ENCODE data around the gene NFYC. TPM values are rescaled to one million over a fixed set of nuclear protein-coding genes. Genes with fewer than 3 reads are reported as not detected.
"Not testable (repeated sequence)": the region's sequence is repeated elsewhere in the genome, so short reads cannot be mapped to it uniquely, and the experiment has no call there.

The NFYC gene
- polyA plus RNA-seq, 4 donors = 35.7 to 68.9 (median 42.6) TPM

GRCh38 chr1:40692429-40692895 lies 958 bp downstream of the NFYC start:
- H3K36me3 ChIP-seq (ENCODE audit: control insufficient read depth in 3 of 3, insufficient read depth in 2 of 3, low read depth in 1 of 3, low read length in 3 of 3) = peaks cover 0 to 2% (median 2%) of the 10 kb centered on the region in 3 donors
- H3K4me1 ChIP-seq (ENCODE audit: control insufficient read depth in 3 of 3, insufficient read depth in 2 of 3, low read depth in 1 of 3, low read length in 2 of 3) = peaks cover 9 to 11% (median 10%) of the 10 kb centered on the region in 3 donors
- FAIRE-seq = no peak
- H3K27me3 ChIP-seq (ENCODE audit: control insufficient read depth in 3 of 3, insufficient read depth in 3 of 3, low read length in 3 of 3) = no peaks in the 10 kb centered on the region
- peak in 1 of 2 donors; percentile 51 for DNase-seq
- 2 to 3% (median 2%) methylated on average over 9 of the region's 9 CpGs for WGBS, 3 donors
- H3K27ac ChIP-seq (ENCODE audit: low read depth in 1 of 3, low read length in 2 of 3) = peak overlapping the region; percentile 88 to 99 (median 96)
- H3K9me3 ChIP-seq (ENCODE audit: control insufficient read depth in 2 of 2, insufficient read depth in 1 of 2, low read depth in 1 of 2, low read length in 1 of 2) = no peaks in the 10 kb centered on the region
- H3K4me3 ChIP-seq (ENCODE audit: low read depth in 1 of 3, low read length in 3 of 3) = peak overlapping the region; percentile 63 to 89 (median 66)

GRCh38 chr1:40693425-40693824 lies 1.9 kb downstream of the NFYC start:
- FAIRE-seq (no peak), DNase-seq (no peak)
- no peak overlapping the region for H3K4me3 ChIP-seq (ENCODE audit: low read depth in 1 of 3, low read length in 3 of 3)
- peaks cover 0 to 3% (median 2%) of the 10 kb centered on the region in 3 donors for H3K36me3 ChIP-seq (ENCODE audit: control insufficient read depth in 3 of 3, insufficient read depth in 2 of 3, low read depth in 1 of 3, low read length in 3 of 3)
- peaks cover 9 to 11% (median 10%) of the 10 kb centered on the region in 3 donors for H3K4me1 ChIP-seq (ENCODE audit: control insufficient read depth in 3 of 3, insufficient read depth in 2 of 3, low read depth in 1 of 3, low read length in 2 of 3)
- H3K9me3 ChIP-seq (ENCODE audit: control insufficient read depth in 2 of 2, insufficient read depth in 1 of 2, low read depth in 1 of 2, low read length in 1 of 2) = no peaks in the 10 kb centered on the region
- H3K27me3 ChIP-seq (ENCODE audit: control insufficient read depth in 3 of 3, insufficient read depth in 3 of 3, low read length in 3 of 3) = no peaks in the 10 kb centered on the region
- H3K27ac ChIP-seq (ENCODE audit: low read depth in 1 of 3, low read length in 2 of 3) = no peak overlapping the region
- whole genome bisulfite sequencing, 3 donors = 88 to 96% (median 91%) methylated on average over 1 of the region's 1 CpG

GRCh38 chr1:40694353-40694874 lies 2.9 kb downstream of the NFYC start:
- no peaks in the 10 kb centered on the region for H3K27me3 ChIP-seq (ENCODE audit: control insufficient read depth in 3 of 3, insufficient read depth in 3 of 3, low read length in 3 of 3)
- H3K36me3 ChIP-seq (ENCODE audit: control insufficient read depth in 3 of 3, insufficient read depth in 2 of 3, low read depth in 1 of 3, low read length in 3 of 3) = peaks cover 0 to 2% (median 2%) of the 10 kb centered on the region in 3 donors
- DNase-seq = no peak
- peaks cover 9 to 11% (median 10%) of the 10 kb centered on the region in 3 donors for H3K4me1 ChIP-seq (ENCODE audit: control insufficient read depth in 3 of 3, insufficient read depth in 2 of 3, low read depth in 1 of 3, low read length in 2 of 3)
- no peak overlapping the region for H3K4me3 ChIP-seq (ENCODE audit: low read depth in 1 of 3, low read length in 3 of 3)
- WGBS, 3 donors = 6 to 31% (median 18%) methylated on average over 2 of the region's 2 CpGs
- no peak overlapping the region for H3K27ac ChIP-seq (ENCODE audit: low read depth in 1 of 3, low read length in 2 of 3)
- no peak for FAIRE-seq
- H3K9me3 ChIP-seq (ENCODE audit: control insufficient read depth in 2 of 2, insufficient read depth in 1 of 2, low read depth in 1 of 2, low read length in 1 of 2) = no peaks in the 10 kb centered on the region

- H3K36me3 ChIP-seq (ENCODE audit: control insufficient read depth in 3 of 3, insufficient read depth in 2 of 3, low read depth in 1 of 3, low read length in 3 of 3) = peaks cover 0 to 2% (median 2%) of the 10 kb centered on the region in 3 donors
- WGBS, 3 donors = 85 to 95% (median 88%) methylated on average over 4 of the region's 4 CpGs
- DNase-seq (no peak), FAIRE-seq (no peak)
- peaks cover 8 to 12% (median 9%) of the 10 kb centered on the region in 3 donors for H3K4me1 ChIP-seq (ENCODE audit: control insufficient read depth in 3 of 3, insufficient read depth in 2 of 3, low read depth in 1 of 3, low read length in 2 of 3)
- H3K27ac ChIP-seq (ENCODE audit: low read depth in 1 of 3, low read length in 2 of 3) = no peak overlapping the region
- H3K27me3 ChIP-seq (ENCODE audit: control insufficient read depth in 3 of 3, insufficient read depth in 3 of 3, low read length in 3 of 3) = no peaks in the 10 kb centered on the region
- H3K9me3 ChIP-seq (ENCODE audit: control insufficient read depth in 2 of 2, insufficient read depth in 1 of 2, low read depth in 1 of 2, low read length in 1 of 2) = no peaks in the 10 kb centered on the region
- no peak overlapping the region for H3K4me3 ChIP-seq (ENCODE audit: low read depth in 1 of 3, low read length in 3 of 3)
Measured at GRCh38 chr1:40696294-40696693, 4.8 kb downstream of the NFYC start.

GRCh38 chr1:40697436-40697835 lies 5.9 kb downstream of the NFYC start:
- WGBS, 3 donors = 67 to 77% (median 74%) methylated on average over 5 of the region's 5 CpGs
- Histone ChIP-seq H3K9me3 (ENCODE audit: control insufficient read depth in 2 of 2, insufficient read depth in 1 of 2, low read depth in 1 of 2, low read length in 1 of 2) (no peaks in the 10 kb centered on the region), H3K4me1 (ENCODE audit: control insufficient read depth in 3 of 3, insufficient read depth in 2 of 3, low read depth in 1 of 3, low read length in 2 of 3) (peaks cover 8 to 13% (median 9%) of the 10 kb centered on the region in 3 donors)

GRCh38 chr1:40699787-40700186 lies 8.3 kb downstream of the NFYC start:
- WGBS, 3 donors = 72 to 90% (median 78%) methylated on average over 6 of the region's 6 CpGs
- FAIRE-seq (no peak), DNase-seq (no peak)
- Histone ChIP-seq H3K27me3 (ENCODE audit: control insufficient read depth in 3 of 3, insufficient read depth in 3 of 3, low read length in 3 of 3) (no peaks in the 10 kb centered on the region), H3K4me3 (ENCODE audit: low read depth in 1 of 3, low read length in 3 of 3) (no peak overlapping the region), H3K27ac (ENCODE audit: low read depth in 1 of 3, low read length in 2 of 3) (no peak overlapping the region), H3K9me3 (ENCODE audit: control insufficient read depth in 2 of 2, insufficient read depth in 1 of 2, low read depth in 1 of 2, low read length in 1 of 2) (no peaks in the 10 kb centered on the region), H3K4me1 (ENCODE audit: control insufficient read depth in 3 of 3, insufficient read depth in 2 of 3, low read depth in 1 of 3, low read length in 2 of 3) (peaks cover 0 to 4% (median 2%) of the 10 kb centered on the region in 3 donors), H3K36me3 (ENCODE audit: control insufficient read depth in 3 of 3, insufficient read depth in 2 of 3, low read depth in 1 of 3, low read length in 3 of 3) (peaks cover 0 to 2% (median 2%) of the 10 kb centered on the region in 3 donors)

More at GRCh38 chr1:40697436-40697835, 5.9 kb downstream of the NFYC start:
- peaks cover 0 to 2% (median 2%) of the 10 kb centered on the region in 3 donors for H3K36me3 ChIP-seq (ENCODE audit: control insufficient read depth in 3 of 3, insufficient read depth in 2 of 3, low read depth in 1 of 3, low read length in 3 of 3)
- no peaks in the 10 kb centered on the region for H3K27me3 ChIP-seq (ENCODE audit: control insufficient read depth in 3 of 3, insufficient read depth in 3 of 3, low read length in 3 of 3)
- H3K27ac ChIP-seq (ENCODE audit: low read depth in 1 of 3, low read length in 2 of 3) = no peak overlapping the region
- FAIRE-seq (no peak), DNase-seq (no peak)
- H3K4me3 ChIP-seq (ENCODE audit: low read depth in 1 of 3, low read length in 3 of 3) = no peak overlapping the region

GRCh38 chr1:40701684-40702083 lies 10.2 kb downstream of the NFYC start:
- FAIRE-seq (no peak), DNase-seq (no peak)
- Histone ChIP-seq H3K4me3 (ENCODE audit: low read depth in 1 of 3, low read length in 3 of 3) (no peak overlapping the region), H3K27me3 (ENCODE audit: control insufficient read depth in 3 of 3, insufficient read depth in 3 of 3, low read length in 3 of 3) (no peaks in the 10 kb centered on the region), H3K4me1 (ENCODE audit: control insufficient read depth in 3 of 3, insufficient read depth in 2 of 3, low read depth in 1 of 3, low read length in 2 of 3) (peaks cover 0 to 5% (median 2%) of the 10 kb centered on the region in 3 donors), H3K27ac (ENCODE audit: low read depth in 1 of 3, low read length in 2 of 3) (no peak overlapping the region), H3K36me3 (ENCODE audit: control insufficient read depth in 3 of 3, insufficient read depth in 2 of 3, low read depth in 1 of 3, low read length in 3 of 3) (peaks cover 0 to 2% (median 2%) of the 10 kb centered on the region in 3 donors), H3K9me3 (ENCODE audit: control insufficient read depth in 2 of 2, insufficient read depth in 1 of 2, low read depth in 1 of 2, low read length in 1 of 2) (no peaks in the 10 kb centered on the region)
- WGBS, 3 donors = 65 to 84% (median 74%) methylated on average over 3 of the region's 3 CpGs

- H3K27me3 ChIP-seq (ENCODE audit: control insufficient read depth in 3 of 3, insufficient read depth in 3 of 3, low read length in 3 of 3); H3K4me1 ChIP-seq (ENCODE audit: control insufficient read depth in 3 of 3, insufficient read depth in 2 of 3, low read depth in 1 of 3, low read length in 2 of 3); H3K9me3 ChIP-seq (ENCODE audit: control insufficient read depth in 2 of 2, insufficient read depth in 1 of 2, low read depth in 1 of 2, low read length in 1 of 2); H3K36me3 ChIP-seq (ENCODE audit: control insufficient read depth in 3 of 3, insufficient read depth in 2 of 3, low read depth in 1 of 3, low read length in 3 of 3); H3K27ac ChIP-seq (ENCODE audit: low read depth in 1 of 3, low read length in 2 of 3); H3K4me3 ChIP-seq (ENCODE audit: low read depth in 1 of 3, low read length in 3 of 3); FAIRE-seq; DNase-seq: not testable (repeated sequence)
- WGBS, 3 donors = 87 to 91% (median 91%) methylated on average over 9 of the region's 9 CpGs
Measured at GRCh38 chr1:40702810-40703209, 11.3 kb downstream of the NFYC start.

GRCh38 chr1:40703316-40703715 lies 11.8 kb downstream of the NFYC start:
- FAIRE-seq = no peak
- no peaks in the 10 kb centered on the region for H3K27me3 ChIP-seq (ENCODE audit: control insufficient read depth in 3 of 3, insufficient read depth in 3 of 3, low read length in 3 of 3)

More at GRCh38 chr1:40703316-40703715, 11.8 kb downstream of the NFYC start:
- H3K4me3 ChIP-seq (ENCODE audit: low read depth in 1 of 3, low read length in 3 of 3) = no peak overlapping the region
- H3K4me1 ChIP-seq (ENCODE audit: control insufficient read depth in 3 of 3, insufficient read depth in 2 of 3, low read depth in 1 of 3, low read length in 2 of 3) = peaks cover 0 to 5% (median 0%) of the 10 kb centered on the region in 3 donors
- no peak for DNase-seq
- peaks cover 0 to 2% (median 0%) of the 10 kb centered on the region in 3 donors for H3K36me3 ChIP-seq (ENCODE audit: control insufficient read depth in 3 of 3, insufficient read depth in 2 of 3, low read depth in 1 of 3, low read length in 3 of 3)
- H3K27ac ChIP-seq (ENCODE audit: low read depth in 1 of 3, low read length in 2 of 3) = no peak overlapping the region
- WGBS, 3 donors = 89 to 95% (median 91%) methylated on average over 3 of the region's 3 CpGs
- H3K9me3 ChIP-seq (ENCODE audit: control insufficient read depth in 2 of 2, insufficient read depth in 1 of 2, low read depth in 1 of 2, low read length in 1 of 2) = no peaks in the 10 kb centered on the region
